NCI-H2171 treated with DMSO at 0.1 percent for 48 hours (cell line): ENCODE measurements around the gene SRCAP.
A peak's percentile ranks its signal among the peaks of the same experiment; 100 is the strongest.

Experiments used
- DNase-seq: peaks from one replicate; lab custom pipeline; 2025; lab: John Stamatoyannopoulos, UW

The SRCAP gene

DNA sequence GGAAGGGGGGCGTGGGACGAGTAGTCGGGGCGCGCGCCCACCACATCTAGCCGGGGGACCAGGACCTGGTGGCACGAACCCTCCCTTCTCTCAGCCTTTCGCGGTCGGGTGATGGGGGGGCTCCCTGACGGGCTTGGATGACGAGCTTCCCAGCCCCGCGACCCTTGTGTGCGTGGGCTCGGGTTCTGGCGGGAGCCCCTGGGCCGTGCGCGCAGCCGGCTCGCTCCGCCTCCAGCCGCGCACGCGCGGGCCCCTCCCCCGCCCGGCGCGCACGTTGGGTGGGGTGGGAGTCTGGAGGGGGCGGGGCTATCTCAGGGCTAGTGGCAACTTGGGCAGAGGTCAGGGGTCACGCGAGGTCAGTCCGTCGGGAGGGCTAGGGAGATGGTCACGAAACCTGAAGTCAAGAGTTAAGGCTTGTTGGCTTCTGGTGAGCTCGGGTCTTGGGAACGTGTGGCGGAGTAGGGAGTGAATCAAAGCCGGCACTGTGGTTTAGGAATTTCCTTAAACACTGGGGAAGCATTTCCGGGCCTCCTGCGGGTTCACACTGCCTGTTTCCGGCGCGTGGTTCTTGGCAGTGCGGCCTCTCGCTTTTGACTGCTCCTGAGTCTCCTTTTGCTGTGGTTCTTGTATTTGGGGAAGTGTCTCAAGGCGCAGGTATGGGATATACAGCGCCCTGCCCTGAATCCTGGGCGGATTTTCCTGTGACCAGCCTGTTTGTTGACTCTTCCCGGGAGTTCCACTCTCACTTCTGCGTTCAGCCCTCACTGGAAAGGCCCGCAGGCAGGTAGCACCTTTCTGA is at the start of gene SRCAP:
SRCAP (plus strand) TSS at position 356 of the 799 bp plus-strand sequence. CDS start 1,654 bp downstream, outside the sequence.
- DNase-seq, result peak; percentile 79

- DNase-seq, result no peak
Observed at GRCh38 chr16:30649725-30650368, 49.1 kb upstream of the SRCAP start.

- DNase-seq, result peak; percentile 99
Observed at GRCh38 chr16:30650369-30651123, 48.4 kb upstream of the SRCAP start, which contains the start of gene PRR14. Gene PRR14 (plus strand): TSS chr16:30650960. CDS start chr16:30651646, 686 bp downstream.

DNA sequence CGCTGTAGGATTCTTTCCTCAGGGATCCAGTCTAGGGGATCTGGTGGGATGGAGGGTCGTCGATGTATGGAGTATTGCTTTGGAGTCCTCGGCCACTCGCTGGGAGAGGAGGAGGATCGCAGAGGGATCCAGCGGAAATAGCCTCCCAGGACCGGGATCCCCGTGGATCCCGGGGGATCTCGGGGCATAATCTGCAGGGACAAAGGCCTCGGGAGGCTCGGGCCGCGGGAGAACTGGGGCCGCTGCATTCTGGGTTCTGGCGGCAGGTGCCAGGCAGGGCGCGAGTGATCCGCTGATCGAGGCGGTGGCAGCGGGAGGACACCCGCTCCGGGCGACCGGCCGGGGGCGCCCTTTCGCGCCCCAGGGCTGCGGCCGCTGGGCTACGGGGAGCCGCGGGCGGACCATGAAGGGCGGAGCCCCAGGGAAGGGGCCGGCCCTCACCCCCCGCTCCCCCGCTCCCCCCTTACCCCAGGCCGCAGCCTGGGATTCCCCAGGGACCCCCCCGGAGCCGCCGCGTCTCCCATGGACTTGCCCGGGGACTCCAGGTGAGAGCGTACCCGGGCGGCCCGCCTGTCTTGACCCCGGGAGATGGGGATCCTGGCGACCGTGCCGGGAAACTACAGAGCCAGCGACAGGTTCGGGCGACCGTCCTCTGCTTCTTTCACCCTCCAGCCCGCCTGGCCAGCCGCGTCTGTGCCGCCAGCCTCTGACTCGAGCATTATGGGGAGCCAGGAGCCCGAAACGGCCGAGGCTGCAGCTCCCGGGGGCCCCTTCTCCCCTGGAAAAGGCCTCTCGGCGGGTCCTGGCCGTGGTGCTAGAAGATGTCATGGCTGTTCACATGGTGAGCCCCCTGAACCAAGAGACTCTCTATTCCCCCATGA is 47.6 kb upstream of the SRCAP start:
- DNase-seq, result peak; percentile 64

- DNase-seq, result no peak
Observed at GRCh38 chr16:30652005-30652296, 47.0 kb upstream of the SRCAP start.

DNA sequence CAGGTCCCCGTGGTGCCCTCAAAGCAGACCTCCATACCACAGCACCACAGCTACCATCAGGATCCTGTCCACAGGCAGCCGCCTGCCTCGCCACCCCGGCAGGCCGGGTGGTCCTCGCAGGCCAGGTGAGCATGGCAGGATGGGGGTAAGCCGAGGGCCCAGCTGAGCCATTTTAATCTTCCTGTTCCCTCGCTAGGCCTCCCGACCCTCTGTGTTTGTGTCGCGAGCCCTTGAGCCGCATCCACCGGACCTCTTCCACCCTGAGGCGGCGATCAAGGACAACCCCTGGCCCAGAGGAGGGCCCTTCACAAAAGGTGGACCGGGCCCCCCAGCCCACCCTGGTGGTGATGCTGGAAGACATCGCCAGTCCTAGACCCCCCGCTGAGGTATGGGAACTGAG is 46.3 kb upstream of the SRCAP start:
- no peak for DNase-seq

- DNase-seq, result no peak
Observed at GRCh38 chr16:30654856-30655255, 44.1 kb upstream of the SRCAP start.

DNA sequence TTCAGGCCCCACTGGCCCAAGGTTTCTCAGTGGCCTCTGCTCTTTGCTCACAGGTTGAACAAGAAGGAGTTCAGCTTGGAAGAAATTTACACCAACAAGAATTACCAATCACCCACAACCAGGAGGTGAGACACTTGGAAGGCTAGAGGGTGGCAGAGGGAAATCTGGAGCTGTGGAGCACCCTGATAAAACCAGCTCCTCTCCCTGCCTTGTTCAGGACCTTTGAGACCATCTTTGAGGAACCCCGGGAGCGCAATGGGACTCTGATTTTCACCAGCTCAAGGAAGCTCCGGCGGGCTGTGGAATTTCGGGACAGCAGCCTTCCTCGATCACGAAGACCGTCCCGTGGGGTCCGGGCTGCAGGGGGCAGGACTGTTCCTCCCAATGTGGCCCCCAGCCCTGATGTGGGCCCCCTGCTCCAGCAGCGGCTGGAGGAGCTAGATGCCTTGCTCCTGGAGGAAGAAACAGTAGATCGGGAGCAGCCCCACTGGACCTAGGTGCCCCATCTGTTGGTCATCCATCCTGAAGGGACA is 43.1 kb upstream of the SRCAP start:
- no peak for DNase-seq

GRCh38 chr16:30656388-30656787 is 42.6 kb upstream of the SRCAP start:
- no peak for DNase-seq

DNA sequence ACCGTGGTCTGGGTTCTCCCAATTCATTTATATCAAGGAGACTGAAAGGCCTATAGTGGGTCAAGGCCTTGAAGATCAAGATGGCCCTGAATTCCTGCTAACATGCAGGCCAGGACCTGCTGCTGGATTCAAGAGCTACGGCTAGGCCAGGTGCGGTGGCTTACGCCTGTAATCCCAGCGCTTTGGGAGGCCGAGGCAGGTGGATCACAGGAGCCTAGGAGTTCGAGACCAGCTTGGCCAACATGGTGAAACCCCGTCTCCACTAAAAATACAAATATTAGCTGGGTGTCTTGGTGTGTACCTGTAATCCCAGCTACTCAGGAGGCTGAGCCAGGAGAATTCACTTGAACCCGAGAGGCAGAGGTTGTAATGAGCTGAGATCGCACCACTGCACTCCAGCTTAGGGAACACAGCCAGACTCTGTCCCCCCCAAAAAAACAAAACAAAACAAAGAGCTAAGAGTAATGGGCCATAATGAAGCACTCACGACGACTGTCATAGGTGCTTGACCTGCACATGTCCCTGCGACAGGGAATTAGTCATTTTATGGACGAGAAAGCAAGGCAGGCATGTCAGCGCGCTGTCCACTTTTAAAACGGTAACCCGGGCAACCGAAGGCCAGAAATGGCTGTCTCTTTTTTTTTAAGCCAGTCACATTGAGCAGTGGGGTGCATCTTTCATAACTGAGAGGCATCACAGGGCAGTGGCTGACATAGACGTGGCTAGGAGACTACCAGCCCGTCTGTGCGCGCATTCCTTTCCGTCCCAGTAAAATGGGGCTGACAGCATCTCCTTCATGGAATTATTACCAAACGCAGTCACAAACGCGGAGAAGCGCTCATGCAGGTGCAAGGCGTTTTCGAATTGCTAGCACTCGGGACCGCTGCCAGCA is 41.8 kb upstream of the SRCAP start:
- DNase-seq, result peak; percentile 81

DNA sequence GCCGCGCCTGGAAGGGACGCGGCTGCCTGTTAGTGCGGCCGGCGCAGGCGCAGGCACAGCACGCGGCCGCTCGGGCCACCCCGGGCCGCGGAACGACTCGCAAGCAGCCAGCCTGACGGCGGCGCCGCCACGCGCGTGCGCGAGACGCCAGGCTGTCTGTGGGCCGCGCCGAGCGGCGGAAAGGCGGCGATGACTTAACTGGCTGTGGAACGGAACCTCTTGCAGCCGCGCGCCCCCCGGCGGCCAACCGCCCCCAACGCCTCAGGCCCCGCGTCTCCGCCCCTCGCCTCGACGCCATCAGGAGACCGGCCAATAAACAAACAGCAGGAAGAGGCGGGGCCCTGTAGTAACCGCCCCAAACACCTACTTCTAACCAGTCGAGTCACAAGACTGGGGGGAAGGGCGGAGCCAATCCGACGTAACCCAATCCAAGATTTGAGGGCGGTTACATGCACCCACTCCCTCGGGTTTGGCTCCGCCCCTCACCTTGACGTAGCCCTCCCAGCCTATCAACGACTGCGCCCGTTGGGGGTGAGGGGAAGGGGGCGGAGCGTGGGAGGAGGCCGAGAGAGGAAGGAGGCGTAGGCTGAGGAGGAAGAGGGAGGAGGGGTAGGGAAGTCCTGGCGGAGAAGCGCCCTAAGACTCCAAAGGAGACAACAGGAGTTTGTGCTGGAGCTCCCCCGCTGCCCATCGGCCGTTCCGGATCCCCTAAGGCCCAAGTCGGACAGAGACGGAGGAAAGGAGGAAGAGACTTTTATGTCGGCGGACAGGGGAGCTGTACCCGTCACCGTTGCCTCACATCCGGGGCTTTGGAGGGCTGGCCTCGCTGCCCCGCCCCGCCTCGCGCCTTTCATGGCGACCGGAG is 40.9 kb upstream of the SRCAP start, which contains the start of gene FBRS:
FBRS (plus strand) TSS at position 566 of the 865 bp plus-strand sequence. CDS start 1,088 bp downstream, outside the sequence.
- DNase-seq, result peak; percentile 100

DNA sequence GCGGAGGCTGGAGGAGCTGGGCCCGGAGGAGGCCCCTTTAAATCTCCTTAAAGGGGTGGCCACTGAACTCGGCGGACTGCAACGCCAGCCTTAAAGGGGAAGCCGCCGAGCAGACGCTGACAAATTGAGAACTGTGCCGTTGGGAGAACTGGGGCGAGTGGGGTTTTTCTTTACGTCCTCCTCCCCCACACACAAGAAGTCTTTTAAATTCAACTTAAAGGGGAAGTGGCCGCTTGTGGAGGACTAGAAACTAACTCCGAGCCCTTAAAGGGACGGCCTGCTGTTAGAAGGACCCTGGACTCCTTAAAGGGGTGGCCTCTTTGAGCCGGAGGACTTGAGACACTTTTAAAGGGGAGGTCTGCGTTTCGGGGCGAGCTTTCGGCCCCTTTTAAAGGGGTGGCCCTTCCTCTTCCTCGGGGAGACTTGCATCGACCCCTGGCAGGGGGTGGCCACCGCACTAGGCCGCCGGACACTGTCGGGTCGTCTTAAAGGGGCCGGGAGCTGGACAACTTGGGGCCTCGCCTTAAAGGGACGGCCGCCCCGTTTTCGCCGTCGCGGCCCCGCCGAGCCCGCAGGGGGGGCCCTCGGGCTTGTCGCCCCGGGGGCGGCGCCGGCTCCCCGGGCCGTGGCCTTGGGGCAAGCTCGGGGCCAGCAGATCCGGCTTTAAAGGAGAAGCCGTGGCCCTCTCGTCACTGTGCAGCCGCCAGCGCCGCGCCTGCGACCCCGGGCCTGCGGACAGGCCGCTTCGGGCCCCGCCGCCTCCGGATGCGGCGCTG is 40.1 kb upstream of the SRCAP start:
- peak; percentile 98 for DNase-seq

GRCh38 chr16:30659507-30660423 is 39.2 kb upstream of the SRCAP start:
- DNase-seq, result no peak

- DNase-seq, result no peak
Observed at GRCh38 chr16:30660424-30661261, 38.3 kb upstream of the SRCAP start.

DNA sequence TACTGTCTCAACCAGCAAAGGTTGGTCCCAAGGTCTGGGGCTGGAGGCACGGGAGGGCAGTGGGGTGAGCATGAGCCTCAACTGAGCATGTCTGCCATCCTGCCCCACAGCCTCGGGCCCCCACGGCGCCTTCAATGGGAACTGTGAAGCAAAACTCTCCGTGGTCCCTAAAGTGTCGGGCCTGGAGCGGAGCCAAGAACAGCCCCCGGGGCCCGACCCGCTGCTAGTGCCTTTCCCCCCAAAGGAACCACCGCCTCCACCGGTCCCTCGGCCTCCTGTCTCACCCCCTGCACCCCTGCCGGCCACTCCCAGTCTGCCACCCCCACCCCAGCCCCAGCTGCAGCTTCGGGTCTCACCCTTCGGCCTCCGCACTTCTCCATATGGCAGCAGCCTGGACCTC is 36.5 kb upstream of the SRCAP start:
- DNase-seq, result no peak

- no peak for DNase-seq
Observed at GRCh38 chr16:30663038-30663437, 35.9 kb upstream of the SRCAP start.

- no peak for DNase-seq
Observed at GRCh38 chr16:30663820-30664219, 35.2 kb upstream of the SRCAP start.
